Cardiac muscle cell (in vitro differentiated cells and primary cell): ENCODE results near the gene FSIP1. TPM values are rescaled to one million over a fixed set of nuclear protein-coding genes. Genes with fewer than 3 reads are reported as not detected.
A peak's percentile ranks its signal among the peaks of the same experiment; 100 is the strongest.

Experiments
- DNase-seq, 2 donors: peaks; one replicate each; pipeline versions ENCODE4 v3.0.0 to v3.0.0-alpha.2; 2010 to 2017; ENCODE audit warnings: low read depth in 1 of 2, low spot score in 1 of 2
- H3K27ac ChIP-seq: fragments of 200-600 bp; sonication (generic); 2 replicates; pipeline ENCODE4 v1.5.1; 2016
- H3K27me3 ChIP-seq: fragments of 200-600 bp; sonication (generic); 2 replicates; pipeline ENCODE4 v1.6.0; 2016; ENCODE audit warnings: control low read depth
- H3K36me3 ChIP-seq: fragments of 200-600 bp; sonication (generic); 2 replicates; pipeline ENCODE4 v1.5.1; 2016; ENCODE audit warnings: control low read depth
- H3K4me1 ChIP-seq: fragments of 200-600 bp; sonication (generic); 2 replicates; pipeline ENCODE4 v1.8.1; 2017; ENCODE audit warnings: low read depth, mild to moderate bottlenecking, mixed run types
- H3K4me3 ChIP-seq: fragments of 200-600 bp; sonication (generic); 2 replicates; pipeline ENCODE4 v1.5.1; 2016; ENCODE audit warnings: mild to moderate bottlenecking
- H3K9me3 ChIP-seq: fragments of 200-600 bp; sonication (generic); 2 replicates; pipeline ENCODE4 v1.5.1; 2017; ENCODE audit warnings: low read depth, mild to moderate bottlenecking, control low read depth
- CTCF ChIP-seq: IDR thresholded peaks from 2 replicates; pipeline ENCODE4 v1.5.1; 2012; ENCODE audit warnings: low read depth, mild to moderate bottlenecking, low read length
- polyA plus RNA-seq: library from polyadenylated mRNA; unstranded; fragments of >200 nt; fragmentation: Nextera tagmentation; extraction: Ambion mirVana; gene quantifications from 2 replicates; pipeline ENCODE4 v1.2.1, GENCODE V29; 2016
- total RNA-seq: library from RNA; depleted of rRNA; stranded (reverse); fragments of >200 nt; gene quantifications from 2 replicates; pipeline ENCODE4 v1.2.3, GENCODE V29; 2016

Gene FSIP1
- total and polyA plus RNA-seq, 2 experiments from 2014 or later, result 0.15 to 0.33 TPM

- Histone ChIP-seq H3K36me3 (no peaks in the 10 kb centered on the region), H3K27ac (no peak overlapping the region), H3K4me3 (no peak overlapping the region), H3K27me3 (no peaks in the 10 kb centered on the region), H3K4me1 (peaks cover 18% of the 10 kb centered on the region), H3K9me3 (no peaks in the 10 kb centered on the region)
- no peak for DNase-seq
- no peak for TF ChIP-seq CTCF
Observed at GRCh38 chr15:39631357-39631756, 151.3 kb downstream of the FSIP1 start.

GRCh38 chr15:39629906-39630305 is 152.7 kb downstream of the FSIP1 start:
- Histone ChIP-seq H3K27me3 (no peaks in the 10 kb centered on the region), H3K36me3 (no peaks in the 10 kb centered on the region), H3K4me3 (no peak overlapping the region), H3K27ac (no peak overlapping the region), H3K4me1 (peaks cover 18% of the 10 kb centered on the region), H3K9me3 (no peaks in the 10 kb centered on the region)
- no peak for DNase-seq
- TF ChIP-seq CTCF, result no peak

GRCh38 chr15:39629371-39629770 is 153.3 kb downstream of the FSIP1 start:
- DNase-seq, result peak in 1 of 2 donors; percentile 54
- H3K36me3 ChIP-seq, result no peaks in the 10 kb centered on the region
- no peaks in the 10 kb centered on the region for H3K27me3 ChIP-seq
- H3K27ac ChIP-seq, result peak overlapping the region; percentile 76
- no peaks in the 10 kb centered on the region for H3K9me3 ChIP-seq
- peaks cover 18% of the 10 kb centered on the region for H3K4me1 ChIP-seq
- H3K4me3 ChIP-seq, result no peak overlapping the region
- no peak for TF ChIP-seq CTCF

GRCh38 chr15:39628546-39629257 is 153.9 kb downstream of the FSIP1 start:
- Histone ChIP-seq H3K4me1 (peaks cover 18% of the 10 kb centered on the region), H3K36me3 (no peaks in the 10 kb centered on the region), H3K27ac (peak overlapping the region; percentile 76), H3K4me3 (no peak overlapping the region), H3K9me3 (no peaks in the 10 kb centered on the region), H3K27me3 (no peaks in the 10 kb centered on the region)
- TF ChIP-seq CTCF, result no peak
- peak in 1 of 2 donors; percentile 21 for DNase-seq

- DNase-seq, result peak in 1 of 2 donors; percentile 59
- H3K27me3 ChIP-seq, result no peaks in the 10 kb centered on the region
- no peaks in the 10 kb centered on the region for H3K36me3 ChIP-seq
- H3K9me3 ChIP-seq, result no peaks in the 10 kb centered on the region
- peak overlapping the region; percentile 76 for H3K27ac ChIP-seq
- no peak overlapping the region for H3K4me3 ChIP-seq
- peak; percentile 39 for TF ChIP-seq CTCF
- peaks cover 18% of the 10 kb centered on the region for H3K4me1 ChIP-seq
Observed at GRCh38 chr15:39628144-39628508, 154.5 kb downstream of the FSIP1 start.
